Stimulated activated naive B cell treated with anti-CD40 and anti-IgM and Interleukin-4, amounts not matched to agents 10 μg/mL and 1 μg/mL and 100 μg/mL, for 72 hours (primary cell): ENCODE results near the gene CYP4F8.
"Not testable (repeated sequence)": the region's sequence is repeated elsewhere in the genome, so short reads cannot be mapped to it uniquely, and the experiment has no call there.

Experiments used
- ATAC-seq, 2 donors: fragments of 150-1000 bp; cut with Tn5 transposase; replicated peaks; 2 replicates each; pipeline ENCODE4 v1.10.0; 2021; ENCODE audit warnings: moderate library complexity in 1 of 2
- DNase-seq: peaks from one replicate; pipeline ENCODE4 v3.0.0; 2021
- H3K27ac Mint-ChIP-seq: one replicate; pipeline ENCODE4 v1.8.0; 2022; ENCODE audit warnings: mild to moderate bottlenecking, mixed read lengths
- H3K27me3 Mint-ChIP-seq, 2 donors: one replicate each; pipeline ENCODE4 v1.8.0; 2022; ENCODE audit warnings: mixed read lengths in 2 of 2
- H3K36me3 Mint-ChIP-seq, 2 donors: one replicate each; pipeline ENCODE4 v1.8.0; 2022; ENCODE audit warnings: mixed read lengths in 2 of 2, mild to moderate bottlenecking in 1 of 2
- H3K4me1 Mint-ChIP-seq, 2 donors: one replicate each; pipeline ENCODE4 v1.8.0; 2022; ENCODE audit warnings: mixed read lengths in 2 of 2, mild to moderate bottlenecking in 1 of 2
- H3K4me3 Mint-ChIP-seq, 2 donors: one replicate each; pipeline ENCODE4 v1.8.0; 2022; ENCODE audit warnings: mild to moderate bottlenecking in 2 of 2, mixed read lengths in 2 of 2, moderate library complexity in 1 of 2
- H3K9me3 Mint-ChIP-seq, 2 donors: one replicate each; pipeline ENCODE4 v1.8.0; 2022; ENCODE audit warnings: mixed read lengths in 2 of 2, mild to moderate bottlenecking in 1 of 2

Gene CYP4F8

GRCh38 chr19:15593766-15594165 lies 21.3 kb upstream of the CYP4F8 start:
- H3K36me3 Mint-ChIP-seq, H3K27ac Mint-ChIP-seq, DNase-seq, H3K4me3 Mint-ChIP-seq, H3K4me1 Mint-ChIP-seq, ATAC-seq: not testable (repeated sequence)
- H3K27me3 Mint-ChIP-seq: peaks cover 40 to 60% of the 10 kb centered on the region in 2 donors
- peaks cover 6 to 12% of the 10 kb centered on the region in 2 donors for H3K9me3 Mint-ChIP-seq

DNA sequence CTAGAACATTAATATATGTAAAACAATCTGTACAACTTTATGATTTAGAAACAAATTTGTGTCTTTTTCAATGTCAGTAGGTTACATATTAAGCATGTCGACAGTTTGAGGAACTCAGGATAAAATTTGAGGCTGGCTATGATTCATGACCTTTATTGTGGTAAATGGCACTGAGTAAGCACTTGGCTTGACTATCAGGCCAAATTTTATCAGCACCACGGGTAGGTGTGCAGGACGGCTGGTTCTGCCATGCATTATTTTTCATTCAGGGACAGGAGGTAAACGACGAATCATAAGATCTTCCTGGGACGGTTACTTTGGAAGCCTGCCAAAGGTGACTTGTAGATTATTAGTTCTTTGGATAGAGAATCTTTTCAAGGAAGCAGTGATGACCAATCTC lies 19.9 kb upstream of the CYP4F8 start:
- DNase-seq (no peak), ATAC-seq (no peak)
- H3K4me1 Mint-ChIP-seq: no peaks in the 10 kb centered on the region
- no peak overlapping the region for H3K27ac Mint-ChIP-seq
- H3K27me3 Mint-ChIP-seq: peaks cover 36 to 58% of the 10 kb centered on the region in 2 donors
- H3K4me3 Mint-ChIP-seq: no peak overlapping the region
- peaks cover 6 to 12% of the 10 kb centered on the region in 2 donors for H3K9me3 Mint-ChIP-seq
- peaks cover 0 to 3% of the 10 kb centered on the region in 2 donors for H3K36me3 Mint-ChIP-seq

DNA sequence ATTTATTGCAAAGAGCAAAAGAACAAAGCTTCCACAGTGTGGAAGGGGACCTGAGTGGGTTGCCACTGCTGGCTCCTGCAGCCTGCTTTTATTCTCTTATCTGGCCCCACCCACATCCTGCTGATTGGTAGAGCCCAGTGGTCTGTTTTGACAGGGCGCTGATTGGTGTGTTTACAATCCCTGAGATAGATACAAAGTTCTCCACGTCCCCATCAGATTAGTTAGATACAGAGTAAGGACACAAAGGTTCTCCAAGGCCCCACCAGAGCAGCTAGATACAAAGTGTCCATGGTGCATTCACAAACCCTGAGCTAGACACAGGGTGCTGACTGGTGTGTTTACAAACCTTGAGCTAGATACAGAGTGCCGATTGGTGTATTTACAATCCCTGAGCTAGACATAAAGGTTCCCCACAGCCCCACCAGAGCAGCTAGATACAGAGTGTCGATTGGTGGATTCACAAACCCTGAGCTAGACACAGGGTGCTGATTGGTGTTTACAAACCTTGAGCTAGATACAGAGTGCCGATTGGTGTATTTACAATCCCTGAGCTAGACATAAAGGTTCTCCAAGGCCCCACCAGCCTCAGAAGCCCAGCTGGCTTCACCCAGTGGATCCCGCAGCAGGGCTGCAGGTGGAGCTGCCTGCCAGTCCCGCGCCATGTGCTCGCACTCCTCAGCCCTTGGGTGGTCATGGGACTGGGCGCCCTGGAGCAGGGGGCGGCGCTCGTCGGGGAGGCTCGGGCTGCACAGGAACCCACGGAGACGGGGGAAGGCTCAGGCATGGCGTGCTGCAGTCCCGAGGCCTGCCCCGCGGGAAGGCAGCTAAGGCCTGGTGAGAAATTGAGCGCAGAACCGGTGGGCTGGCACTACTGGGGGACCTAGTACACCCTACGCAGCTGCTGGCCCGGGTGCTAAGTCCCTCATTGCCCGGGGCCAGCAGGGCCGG lies 6.8 kb upstream of the CYP4F8 start:
- not testable (repeated sequence) for H3K36me3 Mint-ChIP-seq, H3K9me3 Mint-ChIP-seq, ATAC-seq, H3K4me1 Mint-ChIP-seq, H3K4me3 Mint-ChIP-seq, H3K27ac Mint-ChIP-seq, DNase-seq
- peaks cover 10 to 18% of the 10 kb centered on the region in 2 donors for H3K27me3 Mint-ChIP-seq

DNA sequence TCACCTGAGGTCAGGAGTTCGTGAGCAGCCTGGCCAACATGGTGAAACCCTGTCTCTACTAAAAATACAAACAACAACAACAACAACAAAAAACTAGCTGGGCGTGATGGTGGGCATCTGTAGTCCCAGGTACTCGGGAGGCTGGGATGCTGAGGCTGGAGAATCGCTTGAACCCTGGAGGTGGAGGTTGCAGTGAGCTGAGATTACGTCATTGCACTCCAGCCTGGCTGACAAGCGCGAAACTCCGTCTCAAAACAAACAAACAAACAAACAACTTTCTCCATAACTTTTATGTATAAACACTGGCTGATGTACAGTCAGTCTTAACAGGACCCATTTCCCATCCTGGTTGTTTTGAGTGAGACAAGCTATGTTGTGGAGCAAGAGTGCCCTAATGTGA lies 5.8 kb upstream of the CYP4F8 start:
- peaks cover 13 to 26% of the 10 kb centered on the region in 2 donors for H3K27me3 Mint-ChIP-seq
- H3K4me1 Mint-ChIP-seq: no peaks in the 10 kb centered on the region
- no peak for ATAC-seq

DNA sequence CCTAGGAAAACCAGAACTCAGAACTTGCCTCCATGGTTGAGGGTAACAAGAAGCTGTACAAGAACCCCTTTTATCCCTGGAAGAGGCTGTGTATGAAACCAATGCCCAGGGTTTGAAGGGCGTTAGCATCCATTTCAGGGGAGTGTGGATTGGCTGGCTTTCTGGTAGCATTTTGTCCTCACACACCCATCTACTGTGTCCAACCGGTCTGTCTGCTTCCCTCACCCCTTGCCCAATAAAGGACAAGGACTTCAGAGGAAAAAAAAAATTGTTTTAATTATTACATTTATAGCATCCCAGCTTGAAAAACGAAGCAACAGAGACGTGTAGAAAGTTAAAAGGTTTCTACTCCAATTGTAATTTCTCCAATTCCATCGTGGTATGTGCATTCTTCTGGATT lies 2.7 kb upstream of the CYP4F8 start:
- ATAC-seq: no peak

More for the DNA sequence above, 5.8 kb upstream of the CYP4F8 start:
- no peak overlapping the region for H3K27ac Mint-ChIP-seq
- H3K9me3 Mint-ChIP-seq: no peaks in the 10 kb centered on the region
- DNase-seq: no peak
- no peaks in the 10 kb centered on the region for H3K36me3 Mint-ChIP-seq
- no peak overlapping the region for H3K4me3 Mint-ChIP-seq

DNA sequence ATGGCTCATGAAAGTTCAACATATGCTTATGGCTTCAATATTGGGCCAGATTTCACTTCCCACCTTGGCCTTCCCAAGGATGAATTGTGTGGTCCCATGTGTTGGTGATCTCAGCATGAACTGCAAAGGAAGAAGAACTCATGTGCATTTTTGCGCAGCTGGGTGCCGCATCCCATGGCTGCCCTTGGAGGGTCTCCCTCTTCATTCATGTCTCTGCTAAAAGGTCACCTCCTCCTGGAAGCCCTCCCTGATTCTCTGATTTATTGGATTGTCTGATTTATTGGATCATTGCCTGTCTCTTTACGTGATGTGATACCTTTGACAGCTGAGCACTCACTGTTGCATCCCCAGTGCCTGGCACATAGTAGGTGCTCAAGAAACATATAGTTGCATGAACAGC lies 1.7 kb upstream of the CYP4F8 start:
- Mint-ChIP-seq H3K9me3 (no peaks in the 10 kb centered on the region), H3K27ac (no peak overlapping the region), H3K4me1 (peaks cover 0 to 2% of the 10 kb centered on the region in 2 donors), H3K27me3 (peaks cover 45 to 61% of the 10 kb centered on the region in 2 donors), H3K4me3 (no peak overlapping the region), H3K36me3 (no peaks in the 10 kb centered on the region)
- DNase-seq (no peak), ATAC-seq (no peak)

More for the DNA sequence above, 2.7 kb upstream of the CYP4F8 start:
- Mint-ChIP-seq H3K4me1 (peaks cover 0 to 2% of the 10 kb centered on the region in 2 donors), H3K27ac (no peak overlapping the region), H3K36me3 (no peaks in the 10 kb centered on the region), H3K9me3 (no peaks in the 10 kb centered on the region), H3K4me3 (no peak overlapping the region), H3K27me3 (peaks cover 37 to 51% of the 10 kb centered on the region in 2 donors)
- no peak for DNase-seq

DNA sequence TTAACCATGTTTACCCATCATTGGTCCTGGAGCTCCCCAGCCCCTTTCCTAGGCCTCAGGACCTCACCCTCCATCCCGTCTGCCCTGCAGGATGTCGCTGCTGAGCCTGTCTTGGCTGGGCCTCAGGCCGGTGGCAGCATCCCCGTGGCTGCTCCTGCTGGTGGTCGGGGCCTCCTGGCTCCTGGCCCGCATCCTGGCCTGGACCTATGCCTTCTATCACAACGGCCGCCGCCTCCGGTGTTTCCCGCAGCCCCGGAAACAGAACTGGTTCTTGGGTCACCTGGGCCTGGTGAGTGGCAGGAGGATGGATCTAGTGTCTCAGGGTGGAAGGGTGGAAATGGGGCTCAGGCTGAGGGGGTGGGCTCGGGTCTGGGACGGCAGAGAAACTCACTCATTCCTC lies 508 bp downstream of the CYP4F8 start:
- Mint-ChIP-seq H3K27me3 (peaks cover 53 to 54% of the 10 kb centered on the region in 2 donors), H3K4me3 (no peak overlapping the region), H3K27ac (no peak overlapping the region), H3K4me1 (peaks cover 0 to 2% of the 10 kb centered on the region in 2 donors), H3K36me3 (no peaks in the 10 kb centered on the region), H3K9me3 (no peaks in the 10 kb centered on the region)
- DNase-seq (no peak), ATAC-seq (no peak)

GRCh38 chr19:15616183-15616582 lies 1.2 kb downstream of the CYP4F8 start:
- peaks cover 50 to 54% of the 10 kb centered on the region in 2 donors for H3K27me3 Mint-ChIP-seq
- no peaks in the 10 kb centered on the region for H3K9me3 Mint-ChIP-seq
- H3K4me3 Mint-ChIP-seq: no peak overlapping the region
- peak in 1 of 2 donors; percentile 31 for ATAC-seq
- H3K27ac Mint-ChIP-seq: no peak overlapping the region
- no peak for DNase-seq
- H3K4me1 Mint-ChIP-seq: peaks cover 0 to 2% of the 10 kb centered on the region in 2 donors
- no peaks in the 10 kb centered on the region for H3K36me3 Mint-ChIP-seq

DNA sequence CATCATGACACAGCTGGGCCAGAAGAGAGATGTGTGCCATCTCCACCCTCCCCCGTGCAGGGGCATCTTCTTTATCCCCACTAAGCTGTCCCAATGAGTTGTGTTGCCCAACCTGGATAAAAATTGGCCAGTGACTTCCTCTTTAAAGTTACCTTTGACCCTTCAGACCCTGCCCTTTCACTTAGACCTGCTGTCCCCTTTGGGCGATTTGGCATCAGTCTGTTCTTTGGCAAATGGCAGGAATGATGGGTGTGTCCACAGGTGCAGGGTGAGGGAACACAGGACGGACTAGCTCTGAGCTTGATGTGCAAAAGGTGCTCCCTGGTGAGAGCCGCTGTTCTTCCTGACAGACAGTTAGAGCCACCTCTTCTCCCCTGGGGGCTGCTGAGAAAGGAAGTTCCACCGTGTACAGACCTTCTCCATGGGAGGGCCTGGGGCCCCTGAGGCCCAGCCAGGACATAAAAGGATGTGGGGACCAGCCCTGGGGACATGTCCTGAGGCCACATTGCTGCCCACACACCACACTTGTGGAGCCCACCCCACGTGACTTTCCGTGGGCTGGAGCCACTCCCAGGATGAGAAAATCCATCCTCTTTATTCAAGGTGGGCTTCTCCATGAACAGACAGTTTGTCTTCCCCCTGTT lies 1.7 kb downstream of the CYP4F8 start:
- no peaks in the 10 kb centered on the region for H3K36me3 Mint-ChIP-seq
- H3K27ac Mint-ChIP-seq: no peak overlapping the region
- no peak for ATAC-seq
- no peak for DNase-seq
- H3K4me3 Mint-ChIP-seq: no peak overlapping the region
- peaks cover 0 to 2% of the 10 kb centered on the region in 2 donors for H3K4me1 Mint-ChIP-seq
- no peaks in the 10 kb centered on the region for H3K9me3 Mint-ChIP-seq
- H3K27me3 Mint-ChIP-seq: peaks cover 54 to 55% of the 10 kb centered on the region in 2 donors

DNA sequence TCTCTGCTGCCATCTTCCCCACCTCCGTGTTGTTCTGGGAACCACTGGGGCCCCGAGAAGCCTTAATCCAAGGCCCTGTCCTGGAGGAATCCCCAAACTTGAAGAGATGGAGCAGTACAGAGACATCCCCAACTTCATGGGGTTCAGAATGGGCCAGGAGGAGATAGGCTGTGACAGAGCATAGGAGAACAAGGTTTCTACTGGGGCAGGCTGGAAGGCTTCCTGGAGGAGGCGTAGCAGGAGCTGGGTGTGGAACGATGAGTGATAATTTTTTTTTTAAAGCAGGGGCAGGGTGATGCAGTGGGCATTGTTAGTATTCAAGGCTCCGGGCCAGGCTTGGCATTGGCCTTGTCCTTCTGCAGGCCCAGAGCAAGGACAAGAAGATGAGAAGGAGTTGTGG lies 3.3 kb downstream of the CYP4F8 start:
- Mint-ChIP-seq H3K9me3 (no peaks in the 10 kb centered on the region), H3K36me3 (no peaks in the 10 kb centered on the region), H3K27me3 (peaks cover 56 to 63% of the 10 kb centered on the region in 2 donors), H3K27ac (no peak overlapping the region), H3K4me3 (no peak overlapping the region), H3K4me1 (peaks cover 0 to 2% of the 10 kb centered on the region in 2 donors)
- ATAC-seq (no peak), DNase-seq (no peak)

DNA sequence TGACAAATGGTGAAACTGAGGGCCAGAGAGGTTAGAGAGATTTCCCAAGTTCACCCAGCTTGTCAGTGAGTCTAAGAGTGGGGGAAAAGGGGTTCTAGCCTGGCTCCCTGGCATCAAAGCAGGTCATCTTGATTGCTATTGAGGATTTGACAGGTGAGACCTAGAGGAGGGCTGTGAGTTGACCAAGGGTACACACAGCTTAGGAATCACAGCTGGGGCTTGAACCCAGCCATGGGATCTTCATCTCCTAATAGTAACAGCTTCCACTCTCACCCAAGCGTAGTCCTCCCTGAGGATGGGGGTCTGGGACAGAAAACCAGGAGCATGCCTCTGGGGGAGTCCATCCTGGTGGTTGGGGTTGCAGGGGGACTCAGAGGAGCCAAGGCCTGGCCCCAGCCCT lies 6.8 kb downstream of the CYP4F8 start:
- no peaks in the 10 kb centered on the region for H3K9me3 Mint-ChIP-seq
- no peaks in the 10 kb centered on the region for H3K36me3 Mint-ChIP-seq
- H3K4me1 Mint-ChIP-seq: no peaks in the 10 kb centered on the region
- no peak overlapping the region for H3K4me3 Mint-ChIP-seq
- no peak for DNase-seq
- no peak for ATAC-seq
- no peak overlapping the region for H3K27ac Mint-ChIP-seq
- H3K27me3 Mint-ChIP-seq: peaks cover 33 to 48% of the 10 kb centered on the region in 2 donors

- Mint-ChIP-seq H3K4me3 (no peak overlapping the region), H3K27ac (no peak overlapping the region), H3K9me3 (no peaks in the 10 kb centered on the region), H3K27me3 (peaks cover 28 to 43% of the 10 kb centered on the region in 2 donors), H3K4me1 (no peaks in the 10 kb centered on the region), H3K36me3 (no peaks in the 10 kb centered on the region)
- no peak for ATAC-seq
- DNase-seq: no peak
Measured at GRCh38 chr19:15622991-15623390, 8.0 kb downstream of the CYP4F8 start.

- DNase-seq (no peak), ATAC-seq (no peak)
- no peaks in the 10 kb centered on the region for H3K4me1 Mint-ChIP-seq
- H3K36me3 Mint-ChIP-seq: no peaks in the 10 kb centered on the region
- H3K27me3 Mint-ChIP-seq: peaks cover 28 to 44% of the 10 kb centered on the region in 2 donors
- H3K27ac Mint-ChIP-seq: no peak overlapping the region
- no peaks in the 10 kb centered on the region for H3K9me3 Mint-ChIP-seq
- H3K4me3 Mint-ChIP-seq: no peak overlapping the region
Measured at GRCh38 chr19:15623711-15624318, 8.8 kb downstream of the CYP4F8 start.

- no peak overlapping the region for H3K27ac Mint-ChIP-seq
Measured at GRCh38 chr19:15628236-15629002, 13.4 kb downstream of the CYP4F8 start.

More at GRCh38 chr19:15628236-15629002, 13.4 kb downstream of the CYP4F8 start:
- peaks cover 5 to 6% of the 10 kb centered on the region in 2 donors for H3K4me1 Mint-ChIP-seq
- ATAC-seq (no peak), DNase-seq (no peak)
- H3K9me3 Mint-ChIP-seq: no peaks in the 10 kb centered on the region
- no peaks in the 10 kb centered on the region for H3K36me3 Mint-ChIP-seq
- no peak overlapping the region for H3K4me3 Mint-ChIP-seq
- peaks cover 28 to 29% of the 10 kb centered on the region in 2 donors for H3K27me3 Mint-ChIP-seq
